KOPT-K1 (cell line): ENCODE measurements around the gene CDH2.

ENCODE experiments used
- H3K27ac ChIP-seq: fragments of 200-600 bp; sonication (generic); 2 replicates; pipeline ENCODE4 v1.5.1; 2016; ENCODE audit warnings: antibody characterized with exemption, mild to moderate bottlenecking, low read depth, low read length; ENCODE audit not compliant: poor library complexity, severe bottlenecking
- H3K36me3 ChIP-seq: fragments of 200-600 bp; sonication (generic); 2 replicates; pipeline ENCODE4 v1.5.1; 2017; ENCODE audit warnings: antibody characterized with exemption, mild to moderate bottlenecking, low read length, moderate library complexity; ENCODE audit not compliant: insufficient read depth
- H3K9me3 ChIP-seq: fragments of 200-600 bp; sonication (generic); 2 replicates; pipeline ENCODE4 v1.5.1; 2017; ENCODE audit warnings: antibody characterized with exemption, low read length, mild to moderate bottlenecking; ENCODE audit not compliant: insufficient read depth, poor library complexity, severe bottlenecking

CDH2 gene

DNA sequence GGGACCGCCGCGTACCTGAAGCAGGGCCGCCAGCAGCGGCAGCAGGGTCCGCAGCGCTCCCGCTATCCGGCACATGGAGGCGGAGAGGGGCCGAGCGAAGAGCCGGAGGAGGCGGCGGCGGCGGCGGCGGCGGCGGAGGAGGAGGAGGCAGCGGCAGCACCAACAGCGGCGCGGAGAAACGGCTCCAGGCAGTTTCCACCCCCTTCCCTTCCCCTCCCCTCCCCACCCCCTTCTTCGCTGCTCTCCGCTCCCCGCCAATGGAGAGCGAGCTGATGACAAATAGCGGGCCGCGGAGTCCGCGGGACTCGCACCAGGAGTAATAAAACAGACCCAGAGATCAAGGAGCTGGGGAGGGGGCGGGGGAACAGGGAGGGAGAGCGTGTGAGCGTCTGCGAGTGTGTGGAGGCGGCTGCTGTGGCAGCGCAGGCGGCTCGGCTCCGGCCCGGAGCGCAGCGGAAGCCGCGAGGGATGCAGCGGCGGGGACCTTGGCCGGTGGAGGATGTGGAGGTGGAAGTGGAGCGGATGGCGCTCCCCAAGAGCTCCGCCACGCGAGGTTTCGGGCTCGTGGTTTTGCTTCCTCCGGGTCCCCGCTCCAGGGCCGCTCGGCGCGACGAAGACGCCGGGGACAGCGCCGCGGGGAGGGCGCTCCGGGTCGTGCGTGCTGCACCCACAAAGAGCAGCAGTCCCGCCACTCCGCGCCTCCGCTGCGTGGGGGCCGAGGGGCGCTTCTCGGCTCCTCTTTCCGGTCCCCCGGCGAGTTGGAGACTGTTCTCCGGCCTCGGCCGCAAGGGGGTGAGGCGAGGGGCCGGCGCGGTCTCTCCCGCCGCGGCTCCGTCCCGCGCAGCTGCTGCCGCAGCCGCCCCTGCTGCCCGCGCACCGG, at the start of gene CDH2:
CDH2 (minus strand) TSS at position 183 of the 880 bp plus-strand sequence; CDS start at position 75, 108 bp downstream.
- no peaks in the 10 kb centered on the region for H3K9me3 ChIP-seq
- H3K27ac ChIP-seq = no peak within 1 kb of the TSS
- H3K36me3 ChIP-seq = no peaks in the 10 kb centered on the region

DNA sequence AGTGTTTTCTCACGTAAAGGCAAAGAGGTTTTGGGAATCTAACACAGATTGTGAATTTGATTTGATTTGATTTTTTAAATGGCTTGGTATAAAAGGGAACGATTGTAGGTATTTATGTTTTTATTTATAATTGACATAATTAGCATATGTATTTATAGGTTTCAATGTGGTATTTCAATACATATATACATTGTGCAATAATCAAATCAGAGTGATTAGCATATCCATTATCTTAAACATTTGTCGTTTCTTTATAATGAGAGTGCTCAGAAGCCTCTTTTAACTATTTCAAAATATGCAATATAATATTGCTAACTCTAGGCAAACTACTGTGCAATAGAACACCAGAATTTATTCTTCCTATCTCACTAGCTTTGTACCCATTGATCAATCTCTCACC, 35.1 kb upstream of the CDH2 start:
- Histone ChIP-seq H3K27ac (no peak overlapping the region), H3K9me3 (no peaks in the 10 kb centered on the region), H3K36me3 (no peaks in the 10 kb centered on the region)

- no peak overlapping the region for H3K27ac ChIP-seq
- no peaks in the 10 kb centered on the region for H3K36me3 ChIP-seq
- H3K9me3 ChIP-seq = no peaks in the 10 kb centered on the region
Measured at GRCh38 chr18:28208712-28209265, 31.9 kb upstream of the CDH2 start.

- Histone ChIP-seq H3K27ac (no peak overlapping the region), H3K36me3 (no peaks in the 10 kb centered on the region), H3K9me3 (no peaks in the 10 kb centered on the region)
Measured at GRCh38 chr18:28208268-28208667, 31.3 kb upstream of the CDH2 start.

DNA sequence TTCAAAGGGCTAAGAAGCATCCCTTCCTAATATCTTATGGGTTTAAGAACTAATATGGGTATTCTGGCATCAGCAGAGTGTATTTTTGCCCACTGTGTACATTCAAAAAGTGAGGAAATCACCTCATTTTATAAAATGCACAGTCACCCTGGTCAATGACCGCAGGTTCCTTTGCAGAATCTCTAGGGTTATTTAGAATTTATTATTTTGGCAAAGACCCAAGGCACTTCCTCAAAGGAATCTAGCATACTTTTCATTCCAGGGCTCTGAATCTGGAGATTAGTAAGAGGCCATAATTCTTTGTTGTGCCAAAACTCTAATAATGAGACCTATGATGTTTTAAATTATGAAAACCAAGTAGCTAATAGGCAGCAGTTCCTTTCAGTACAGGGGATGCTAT, 27.2 kb upstream of the CDH2 start:
- H3K27ac ChIP-seq = no peak overlapping the region
- no peaks in the 10 kb centered on the region for H3K36me3 ChIP-seq

DNA sequence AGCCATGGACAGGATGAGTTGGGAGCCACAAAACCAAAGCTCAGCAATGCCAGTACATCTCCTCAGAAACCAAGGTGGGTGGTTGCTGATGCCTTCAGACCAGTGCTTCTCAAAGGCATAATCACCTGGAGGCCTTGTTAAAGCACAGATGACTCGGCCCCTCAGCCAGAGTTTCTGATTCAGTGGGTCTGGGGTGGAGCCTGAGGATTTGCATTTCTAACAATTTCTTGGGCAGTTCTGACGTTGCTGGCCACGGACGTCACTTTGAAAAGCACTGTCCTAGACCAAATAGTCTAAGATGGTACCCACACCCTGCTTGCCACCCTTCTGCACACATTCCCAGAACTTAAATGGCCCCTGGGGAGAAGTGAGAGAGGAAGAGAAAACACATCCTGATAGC, 24.1 kb upstream of the CDH2 start:
- Histone ChIP-seq H3K36me3 (no peaks in the 10 kb centered on the region), H3K27ac (no peak overlapping the region), H3K9me3 (no peaks in the 10 kb centered on the region)

More for the DNA sequence above, 27.2 kb upstream of the CDH2 start:
- no peaks in the 10 kb centered on the region for H3K9me3 ChIP-seq

DNA sequence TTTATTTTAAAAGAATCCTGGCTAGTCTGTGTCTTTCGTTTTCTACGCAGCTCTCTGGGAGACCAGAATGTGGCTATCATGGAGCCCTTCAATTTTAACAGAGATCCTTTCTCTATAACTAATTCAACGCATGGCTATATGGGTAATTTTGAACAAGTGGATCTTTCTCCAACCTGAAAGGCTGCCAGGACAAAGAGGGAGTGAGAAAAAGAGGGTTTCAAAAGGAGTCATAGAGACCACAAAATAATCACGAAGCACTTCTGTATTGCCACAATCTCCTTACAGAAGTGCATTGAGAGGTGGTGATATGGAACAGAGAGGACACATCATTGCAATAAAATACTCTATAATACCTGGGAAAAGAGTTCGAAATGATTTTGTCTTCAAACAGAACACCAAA, 21.7 kb upstream of the CDH2 start:
- H3K27ac ChIP-seq = no peak overlapping the region
- H3K9me3 ChIP-seq = no peaks in the 10 kb centered on the region
- no peaks in the 10 kb centered on the region for H3K36me3 ChIP-seq

DNA sequence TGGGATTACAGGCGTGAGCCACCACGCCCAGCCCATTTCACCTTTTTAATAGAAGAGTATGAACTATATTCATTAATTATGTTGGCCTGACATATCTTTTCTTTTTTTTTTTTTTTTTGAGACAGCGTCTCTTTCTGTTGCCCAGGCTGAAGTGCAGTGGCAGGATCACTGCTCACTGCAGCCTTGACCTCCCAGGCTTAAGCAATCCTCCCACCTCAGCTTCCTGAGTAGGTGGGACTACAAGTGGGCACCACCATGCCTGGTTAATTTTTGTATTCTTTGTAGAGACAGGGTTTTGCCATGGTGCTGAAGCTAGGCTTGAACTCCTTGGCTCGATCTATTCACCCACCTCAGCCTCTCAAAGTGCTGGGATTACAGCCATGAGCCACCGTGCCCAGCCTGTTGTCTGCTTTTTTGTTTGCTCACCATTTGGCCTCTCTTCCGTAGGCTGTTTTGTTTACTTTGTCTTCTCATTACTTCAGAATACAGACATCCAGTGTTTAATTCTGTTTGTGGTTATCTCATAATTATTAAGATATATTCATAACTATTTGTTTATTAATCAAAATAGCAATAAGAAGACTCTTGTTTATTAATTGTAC, 16.3 kb upstream of the CDH2 start:
- Histone ChIP-seq H3K9me3 (no peaks in the 10 kb centered on the region), H3K27ac (no peak overlapping the region), H3K36me3 (no peaks in the 10 kb centered on the region)

DNA sequence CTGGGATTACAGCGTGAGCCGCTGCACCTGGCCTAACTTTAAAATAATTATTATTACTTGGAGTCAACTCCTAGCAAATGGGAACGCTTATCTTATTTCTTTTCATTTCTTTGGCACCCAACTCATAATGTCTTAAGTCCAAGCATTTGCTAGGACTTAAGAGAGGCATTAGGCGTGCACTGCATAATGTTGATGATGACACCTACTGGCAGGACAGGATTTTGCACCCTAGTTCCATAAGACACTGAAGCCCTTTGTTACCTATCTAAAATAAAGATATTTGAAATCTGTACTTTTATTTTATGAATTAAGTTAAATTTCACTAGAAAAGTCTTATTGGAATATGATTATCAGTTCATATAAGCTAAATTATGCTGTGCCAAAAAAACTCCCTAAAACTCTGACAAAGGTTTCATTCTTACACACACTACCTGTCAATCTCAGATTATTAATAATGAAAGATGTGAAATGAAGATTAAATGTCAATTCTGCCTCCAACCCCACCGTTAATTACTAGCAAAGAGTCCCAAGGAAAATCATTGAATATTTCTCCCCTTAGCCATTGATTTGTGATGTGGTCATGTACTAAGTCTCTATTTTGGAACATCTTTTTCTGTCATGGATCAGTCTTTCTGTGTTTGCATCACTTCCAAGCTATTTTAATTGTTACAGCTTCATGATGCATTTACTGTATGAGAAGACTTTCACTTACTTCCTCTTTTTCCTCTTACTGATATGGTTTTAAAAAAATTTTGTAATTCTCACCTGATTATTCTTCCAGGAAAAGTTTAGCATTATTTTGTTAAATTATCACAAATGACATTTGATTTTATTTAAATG, 12.7 kb upstream of the CDH2 start:
- no peaks in the 10 kb centered on the region for H3K9me3 ChIP-seq
- no peak overlapping the region for H3K27ac ChIP-seq
- no peaks in the 10 kb centered on the region for H3K36me3 ChIP-seq

DNA sequence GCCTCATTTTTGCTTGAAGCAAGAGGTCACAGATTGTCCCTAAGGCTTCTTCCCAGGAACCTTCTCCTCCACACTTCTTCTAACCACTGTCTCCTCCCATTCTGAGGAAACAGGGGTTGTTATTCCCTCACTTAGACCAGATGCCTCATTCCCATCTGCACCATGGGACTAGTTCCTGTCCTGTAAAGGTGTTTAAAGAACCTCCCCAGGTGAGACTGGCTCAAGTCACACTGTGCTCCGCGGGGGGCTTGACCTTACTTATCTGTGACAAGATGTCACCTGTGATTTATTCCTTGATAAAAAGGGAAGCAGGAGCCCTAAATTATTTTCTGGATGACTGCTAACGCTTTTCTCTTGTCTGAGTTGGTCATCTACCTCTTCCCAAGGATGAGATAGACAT, 8.2 kb upstream of the CDH2 start:
- no peaks in the 10 kb centered on the region for H3K9me3 ChIP-seq
- H3K36me3 ChIP-seq = no peaks in the 10 kb centered on the region
- no peak overlapping the region for H3K27ac ChIP-seq

DNA sequence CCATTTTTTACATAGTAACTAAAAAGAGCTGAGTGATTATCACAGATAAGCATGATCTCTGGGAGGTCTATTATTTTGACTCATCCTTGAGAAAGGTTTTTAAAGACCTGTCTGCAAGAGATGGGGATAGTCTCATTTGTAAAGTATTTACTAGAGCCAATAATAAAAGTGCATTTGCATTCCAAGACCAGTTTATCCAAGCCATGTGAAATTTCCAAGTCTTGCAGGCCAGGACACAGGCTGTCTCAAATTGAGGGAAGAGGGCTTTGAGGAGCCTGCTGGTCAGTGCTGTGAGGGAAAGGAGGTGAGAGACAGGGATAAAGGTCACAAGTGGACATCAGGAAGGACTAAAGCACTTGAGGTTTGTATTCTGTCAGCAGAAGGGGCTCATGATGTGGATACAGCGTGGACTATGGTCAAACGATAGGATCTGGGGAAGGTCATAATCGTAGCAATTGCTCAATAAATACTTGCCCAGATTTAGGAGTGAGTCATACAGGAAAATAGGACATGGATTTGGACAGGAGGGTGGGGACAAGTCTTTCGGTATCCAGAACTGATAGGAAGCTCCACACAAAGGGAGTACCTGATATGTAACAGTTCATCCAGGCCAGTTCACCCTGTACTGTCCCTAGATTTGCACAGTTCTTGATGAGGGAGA, 6.6 kb upstream of the CDH2 start:
- no peak overlapping the region for H3K27ac ChIP-seq
- H3K9me3 ChIP-seq = no peaks in the 10 kb centered on the region
- no peaks in the 10 kb centered on the region for H3K36me3 ChIP-seq

DNA sequence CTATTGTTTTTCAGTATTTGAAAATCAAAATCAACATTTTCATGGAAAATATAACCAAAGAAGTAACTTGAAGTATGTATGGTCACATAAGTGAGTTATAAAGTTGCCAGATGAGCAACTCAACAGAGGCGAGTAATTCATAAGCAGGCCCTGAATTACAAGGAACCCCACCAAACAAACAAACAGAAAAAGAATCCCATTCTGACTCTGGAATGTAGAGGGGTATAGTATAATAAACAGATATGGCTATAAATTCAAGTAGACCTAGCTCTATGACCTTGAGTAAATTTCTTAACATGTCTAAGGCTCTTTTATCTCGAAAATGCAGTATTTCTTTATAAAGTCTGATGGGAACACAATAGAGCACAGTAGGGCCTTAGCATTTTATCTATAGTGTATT, 4.7 kb upstream of the CDH2 start:
- Histone ChIP-seq H3K27ac (no peak overlapping the region), H3K36me3 (no peaks in the 10 kb centered on the region), H3K9me3 (no peaks in the 10 kb centered on the region)

DNA sequence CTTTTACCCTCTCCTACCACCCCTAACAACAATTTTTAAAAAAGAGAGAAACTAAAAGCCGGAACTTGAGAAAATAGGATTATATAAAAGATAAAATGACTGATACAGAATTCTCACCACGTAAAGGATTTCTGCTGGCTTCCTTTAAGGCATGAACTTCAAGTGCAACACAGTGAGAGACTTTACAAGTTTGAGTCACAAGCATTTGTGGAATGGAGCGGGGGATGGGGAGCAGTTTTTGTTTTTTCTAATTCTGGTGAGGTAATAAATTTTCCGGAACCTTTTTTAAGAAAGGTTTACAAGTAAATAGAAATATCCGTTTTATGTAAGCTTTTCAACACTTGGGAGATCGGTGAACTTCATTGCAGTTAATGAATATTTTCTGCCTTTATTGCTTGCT, 1.8 kb upstream of the CDH2 start:
- Histone ChIP-seq H3K27ac (no peak overlapping the region), H3K36me3 (no peaks in the 10 kb centered on the region)

DNA sequence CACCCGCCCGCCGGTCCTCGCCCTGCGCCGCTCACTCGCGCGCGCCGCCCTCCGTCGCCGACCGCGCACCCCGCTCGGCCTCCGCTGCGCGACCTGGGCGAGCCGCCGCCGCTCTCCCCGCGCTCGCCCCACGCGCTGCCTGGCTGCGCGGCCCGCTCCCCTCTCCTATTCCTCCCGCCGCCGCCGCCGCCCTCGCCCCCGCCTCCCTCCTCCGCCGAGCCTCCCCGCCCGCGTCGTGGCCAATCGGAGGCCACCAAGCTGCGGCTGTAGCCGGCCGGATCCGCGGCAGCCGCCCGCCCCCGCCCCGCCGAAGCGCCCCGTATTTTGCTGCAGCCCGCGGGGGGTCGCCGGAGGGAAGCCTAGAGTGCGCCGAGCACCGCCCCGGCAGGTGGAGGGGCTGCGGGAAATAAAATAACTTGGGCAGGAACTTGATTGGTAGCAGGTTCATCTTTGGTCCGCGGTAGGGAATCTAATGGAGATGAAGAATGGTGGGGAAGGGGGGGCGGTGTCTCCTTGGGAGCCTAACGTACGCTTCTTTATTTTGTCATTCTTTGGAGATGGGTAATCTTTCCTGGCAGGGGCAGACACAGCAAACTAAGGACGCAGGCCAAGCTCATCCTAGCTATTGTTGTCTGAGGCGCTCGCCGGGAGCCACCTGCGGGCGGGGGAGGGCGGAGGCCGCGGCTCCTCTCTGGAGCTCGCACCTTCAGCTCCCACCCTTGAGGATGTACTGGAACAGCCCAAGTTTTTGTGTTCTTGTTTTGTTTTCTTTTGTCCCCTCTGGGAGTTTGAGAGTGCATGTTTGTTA, 1.1 kb upstream of the CDH2 start:
- Histone ChIP-seq H3K9me3 (no peaks in the 10 kb centered on the region), H3K36me3 (no peaks in the 10 kb centered on the region), H3K27ac (no peak overlapping the region)

More for the DNA sequence above, 1.8 kb upstream of the CDH2 start:
- H3K9me3 ChIP-seq = no peaks in the 10 kb centered on the region
